Ectodermal cell (in vitro differentiated cells): ENCODE results near the gene SLC25A12.

Experiments
- H3K27ac ChIP-seq: 2 replicates; pipeline ENCODE4 v1.7.0; 2013; ENCODE audit warnings: mild to moderate bottlenecking, low read depth, low read length; ENCODE audit not compliant: insufficient read depth, poor library complexity, severe bottlenecking
- H3K27me3 ChIP-seq: 2 replicates; pipeline ENCODE4 v1.7.0; 2013; ENCODE audit warnings: mild to moderate bottlenecking, low read length; ENCODE audit not compliant: insufficient read depth, control insufficient read depth, poor library complexity, severe bottlenecking
- H3K36me3 ChIP-seq: one replicate; pipeline ENCODE4 v1.7.0; 2013; ENCODE audit warnings: low read length; ENCODE audit not compliant: control insufficient read depth, insufficient read depth
- H3K4me1 ChIP-seq: one replicate; pipeline ENCODE4 v1.7.0; 2013; ENCODE audit warnings: low read length; ENCODE audit not compliant: control insufficient read depth, insufficient read depth
- H3K4me3 ChIP-seq: 2 replicates; pipeline ENCODE4 v1.7.0; 2013; ENCODE audit warnings: low read depth, low read length, control low read depth; ENCODE audit not compliant: insufficient read depth
- H3K9me3 ChIP-seq: 2 replicates; pipeline ENCODE4 v1.7.0; 2013; ENCODE audit warnings: mild to moderate bottlenecking, low read length, moderate library complexity; ENCODE audit not compliant: control insufficient read depth
- WGBS, 2 experiments: methylation state at CpG; one replicate each; pipeline ENCODE4 v1.1.7; 2013; ENCODE audit warnings: missing lambda C conversion rate in 2 of 2; 5-methylcytosine and 5-hydroxymethylcytosine counted together

The SLC25A12 gene

GRCh38 chr2:171793691-171794678 lies 100.1 kb downstream of the SLC25A12 start:
- peaks cover 32% of the 10 kb centered on the region for H3K4me1 ChIP-seq
- no peaks in the 10 kb centered on the region for H3K27me3 ChIP-seq
- H3K36me3 ChIP-seq, result no peaks in the 10 kb centered on the region
- H3K27ac ChIP-seq, result no peak overlapping the region
- no peak overlapping the region for H3K4me3 ChIP-seq
- 67 to 74% methylated on average over 5 of the region's 6 CpGs for WGBS, 2 experiments
- no peaks in the 10 kb centered on the region for H3K9me3 ChIP-seq

- Histone ChIP-seq H3K27ac (peak overlapping the region; percentile 19), H3K36me3 (no peaks in the 10 kb centered on the region), H3K4me3 (no peak overlapping the region), H3K4me1 (peaks cover 29% of the 10 kb centered on the region), H3K27me3 (no peaks in the 10 kb centered on the region), H3K9me3 (no peaks in the 10 kb centered on the region)
- 17 to 42% methylated on average over 2 to 3 of the region's 4 CpGs for WGBS, 2 experiments
Observed at GRCh38 chr2:171792886-171793580, 101.0 kb downstream of the SLC25A12 start.

- Histone ChIP-seq H3K9me3 (no peaks in the 10 kb centered on the region), H3K27ac (no peak overlapping the region), H3K4me3 (no peak overlapping the region), H3K36me3 (no peaks in the 10 kb centered on the region), H3K4me1 (peaks cover 29% of the 10 kb centered on the region), H3K27me3 (no peaks in the 10 kb centered on the region)
- 87 to 98% methylated on average over 2 to 3 of the region's 3 CpGs for WGBS, 2 experiments
Observed at GRCh38 chr2:171792157-171792556, 101.9 kb downstream of the SLC25A12 start.

GRCh38 chr2:171791361-171791760 lies 102.7 kb downstream of the SLC25A12 start:
- Histone ChIP-seq H3K4me1 (peaks cover 29% of the 10 kb centered on the region), H3K36me3 (no peaks in the 10 kb centered on the region), H3K4me3 (no peak overlapping the region), H3K27me3 (no peaks in the 10 kb centered on the region), H3K9me3 (no peaks in the 10 kb centered on the region), H3K27ac (no peak overlapping the region)
- WGBS, 2 experiments, result 91 to 97% methylated on average over 4 of the region's 4 CpGs

- Histone ChIP-seq H3K27ac (no peak overlapping the region), H3K4me1 (peaks cover 23% of the 10 kb centered on the region)
- WGBS, 2 experiments, result 75 to 76% methylated on average over 6 of the region's 6 CpGs
Observed at GRCh38 chr2:171789956-171790355, 104.1 kb downstream of the SLC25A12 start.

GRCh38 chr2:171788316-171788993 lies 105.6 kb downstream of the SLC25A12 start:
- H3K4me3 ChIP-seq, result no peak overlapping the region
- no peak overlapping the region for H3K27ac ChIP-seq
- H3K27me3 ChIP-seq, result no peaks in the 10 kb centered on the region
- no peaks in the 10 kb centered on the region for H3K9me3 ChIP-seq
- peaks cover 12% of the 10 kb centered on the region for H3K4me1 ChIP-seq
- no peaks in the 10 kb centered on the region for H3K36me3 ChIP-seq
- 31 to 33% methylated on average over 6 to 7 of the region's 7 CpGs for WGBS, 2 experiments

More at GRCh38 chr2:171789956-171790355, 104.1 kb downstream of the SLC25A12 start:
- Histone ChIP-seq H3K27me3 (no peaks in the 10 kb centered on the region), H3K9me3 (no peaks in the 10 kb centered on the region), H3K36me3 (no peaks in the 10 kb centered on the region), H3K4me3 (no peak overlapping the region)

GRCh38 chr2:171787333-171788072 lies 106.5 kb downstream of the SLC25A12 start:
- Histone ChIP-seq H3K4me3 (no peak overlapping the region), H3K9me3 (no peaks in the 10 kb centered on the region), H3K27ac (no peak overlapping the region), H3K36me3 (no peaks in the 10 kb centered on the region), H3K27me3 (no peaks in the 10 kb centered on the region), H3K4me1 (peaks cover 4% of the 10 kb centered on the region)
- WGBS, 2 experiments, result 63 to 68% methylated on average over 11 of the region's 11 CpGs

- H3K4me3 ChIP-seq, result no peak overlapping the region
- no peaks in the 10 kb centered on the region for H3K27me3 ChIP-seq
- H3K9me3 ChIP-seq, result no peaks in the 10 kb centered on the region
- H3K4me1 ChIP-seq, result peaks cover 4% of the 10 kb centered on the region
- no peak overlapping the region for H3K27ac ChIP-seq
- 64 to 65% methylated on average over 3 of the region's 3 CpGs for WGBS, 2 experiments
- no peaks in the 10 kb centered on the region for H3K36me3 ChIP-seq
Observed at GRCh38 chr2:171785450-171785849, 108.6 kb downstream of the SLC25A12 start.

- Histone ChIP-seq H3K27ac (no peak overlapping the region), H3K4me3 (no peak overlapping the region), H3K9me3 (no peaks in the 10 kb centered on the region), H3K4me1 (no peaks in the 10 kb centered on the region), H3K27me3 (no peaks in the 10 kb centered on the region), H3K36me3 (no peaks in the 10 kb centered on the region)
- WGBS, 2 experiments, result 91 to 96% methylated on average over 2 to 3 of the region's 3 CpGs
Observed at GRCh38 chr2:171778515-171778914, 115.5 kb downstream of the SLC25A12 start.
